Measurements from ENCODE around the gene ING4.

The ING4 gene

DNA sequence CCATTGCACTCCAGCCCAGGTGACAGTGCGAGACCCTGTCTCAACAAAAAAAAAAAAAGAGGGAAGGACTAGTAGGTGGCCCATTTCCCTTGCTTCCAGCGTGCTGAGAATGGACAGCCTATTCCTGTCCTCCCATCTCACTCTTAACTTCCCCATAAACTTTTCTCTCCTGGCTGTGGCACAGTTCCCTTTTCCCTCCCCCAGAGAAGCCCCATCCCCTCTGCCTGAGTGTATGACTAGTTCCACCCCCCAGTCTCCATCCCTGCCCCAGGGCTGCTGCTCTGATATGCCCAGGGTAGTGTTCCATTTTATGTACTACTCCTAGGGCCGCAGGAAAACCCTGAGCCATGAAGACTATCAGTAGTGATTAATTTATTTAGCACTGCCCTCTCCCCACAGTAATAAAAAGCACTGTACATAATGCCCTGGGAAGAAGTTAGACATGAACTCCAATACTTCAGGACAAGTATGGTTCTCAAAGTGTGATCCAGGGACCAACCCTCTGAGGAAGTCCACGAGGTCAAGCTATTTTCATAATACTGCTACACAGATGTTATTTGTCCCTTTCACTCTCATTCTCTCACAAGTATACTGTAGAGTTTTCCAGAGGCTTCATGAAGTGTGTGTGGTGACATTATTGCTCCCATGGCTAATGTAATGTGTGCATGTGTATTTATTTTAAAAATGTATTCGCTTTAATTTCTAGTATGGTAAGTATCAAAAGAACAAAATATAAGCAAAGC, 44.3 kb downstream of the ING4 start:
- Histone ChIP-seq H3K4me2 (no peak overlapping the region), H3K4me1 (ENCODE audit: low read depth, poor library complexity, severe bottlenecking) (peaks cover 6% of the 10 kb centered on the region), H3K36me3 (ENCODE audit: insufficient read depth) (no peaks in the 10 kb centered on the region), H3K79me2 (ENCODE audit: insufficient read depth, low read depth) (no peaks in the 10 kb centered on the region), H3K27me3 (ENCODE audit: insufficient read depth, low read depth) (no peaks in the 10 kb centered on the region), H4K20me1 (ENCODE audit: insufficient read depth) (no peaks in the 10 kb centered on the region), H2AFZ (ENCODE audit: low read depth) (no peak overlapping the region), H3K4me3 (IDR thresholded peaks at IDR 0.05; ENCODE audit: insufficient read depth, low read depth, low read length) (no peak overlapping the region), H3K9ac (no peak overlapping the region), H3K27ac (no peak overlapping the region)
- TF ChIP-seq, protein P1, sequence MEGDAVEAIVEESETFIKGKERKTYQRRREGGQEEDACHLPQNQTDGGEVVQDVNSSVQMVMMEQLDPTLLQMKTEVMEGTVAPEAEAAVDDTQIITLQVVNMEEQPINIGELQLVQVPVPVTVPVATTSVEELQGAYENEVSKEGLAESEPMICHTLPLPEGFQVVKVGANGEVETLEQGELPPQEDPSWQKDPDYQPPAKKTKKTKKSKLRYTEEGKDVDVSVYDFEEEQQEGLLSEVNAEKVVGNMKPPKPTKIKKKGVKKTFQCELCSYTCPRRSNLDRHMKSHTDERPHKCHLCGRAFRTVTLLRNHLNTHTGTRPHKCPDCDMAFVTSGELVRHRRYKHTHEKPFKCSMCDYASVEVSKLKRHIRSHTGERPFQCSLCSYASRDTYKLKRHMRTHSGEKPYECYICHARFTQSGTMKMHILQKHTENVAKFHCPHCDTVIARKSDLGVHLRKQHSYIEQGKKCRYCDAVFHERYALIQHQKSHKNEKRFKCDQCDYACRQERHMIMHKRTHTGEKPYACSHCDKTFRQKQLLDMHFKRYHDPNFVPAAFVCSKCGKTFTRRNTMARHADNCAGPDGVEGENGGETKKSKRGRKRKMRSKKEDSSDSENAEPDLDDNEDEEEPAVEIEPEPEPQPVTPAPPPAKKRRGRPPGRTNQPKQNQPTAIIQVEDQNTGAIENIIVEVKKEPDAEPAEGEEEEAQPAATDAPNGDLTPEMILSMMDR (conservative IDR thresholded peaks at IDR 0.05; ENCODE audit: low read depth, low read length) = no peak

DNA sequence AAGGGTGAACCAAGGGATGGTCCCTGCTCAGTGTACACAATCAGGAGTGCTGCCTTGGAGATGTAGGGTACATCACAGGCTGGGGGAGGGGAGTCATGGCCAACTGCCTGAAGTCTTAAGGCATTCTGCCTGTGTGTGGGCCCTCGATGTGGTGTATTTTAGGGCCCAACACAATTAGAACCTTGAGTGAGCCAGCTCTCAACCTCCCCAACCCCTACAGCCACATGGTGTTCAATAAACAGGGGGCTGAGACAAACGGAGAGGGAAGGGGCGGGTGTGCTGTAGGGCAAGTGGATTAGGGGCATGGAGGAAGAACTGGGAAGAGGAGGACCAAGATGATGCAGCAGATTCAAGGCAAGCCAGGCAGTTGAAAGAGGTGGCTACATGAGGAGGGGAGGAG, 47.1 kb downstream of the ING4 start:
- Histone ChIP-seq H3K79me2 (ENCODE audit: insufficient read depth, low read depth) (no peaks in the 10 kb centered on the region), H3K27me3 (ENCODE audit: insufficient read depth, low read depth) (no peaks in the 10 kb centered on the region), H3K36me3 (ENCODE audit: insufficient read depth) (no peaks in the 10 kb centered on the region), H4K20me1 (ENCODE audit: insufficient read depth) (no peaks in the 10 kb centered on the region), H3K9ac (no peak overlapping the region), H3K4me3 (IDR thresholded peaks at IDR 0.05; ENCODE audit: insufficient read depth, low read depth, low read length) (no peak overlapping the region), H3K4me2 (no peak overlapping the region), H3K27ac (no peak overlapping the region), H2AFZ (ENCODE audit: low read depth) (no peak overlapping the region), H3K4me1 (ENCODE audit: low read depth, poor library complexity, severe bottlenecking) (peaks cover 31% of the 10 kb centered on the region)
- TF ChIP-seq, protein P1 (conservative IDR thresholded peaks at IDR 0.05; ENCODE audit: low read depth, low read length) = no peak

DNA sequence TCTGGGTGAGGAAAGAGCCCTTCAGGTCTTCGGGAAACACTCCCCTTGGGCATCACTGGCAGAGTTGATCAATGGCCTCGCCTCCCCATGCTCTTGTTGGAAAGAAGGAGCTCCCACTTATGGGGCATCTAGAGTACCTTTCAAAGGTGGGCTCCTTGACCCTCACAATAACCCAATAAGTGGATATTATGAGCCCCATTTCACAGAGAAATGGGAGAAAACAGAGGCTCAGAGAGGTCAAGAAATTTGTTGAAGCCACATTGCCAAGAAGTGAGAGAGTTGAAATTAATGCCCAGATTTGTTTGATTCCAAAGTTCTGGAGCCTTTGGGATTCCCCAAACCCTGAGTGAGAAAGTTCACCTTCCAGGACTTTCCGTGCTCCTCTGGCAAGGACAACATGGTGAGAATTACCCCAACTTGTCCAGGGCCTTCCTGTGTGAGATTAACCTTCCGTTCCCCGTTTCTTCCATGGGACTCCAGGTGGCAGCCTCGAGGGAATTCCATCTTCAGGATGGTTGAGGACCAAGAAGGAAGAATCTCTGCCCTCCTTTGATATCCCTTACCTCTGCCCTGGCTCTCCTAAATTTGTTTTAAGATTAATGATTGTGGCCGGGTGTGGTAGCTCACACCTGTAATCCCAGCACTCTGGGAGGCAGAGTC, 48.3 kb downstream of the ING4 start:
- Histone ChIP-seq H3K4me2 (no peak overlapping the region), H3K4me3 (IDR thresholded peaks at IDR 0.05; ENCODE audit: insufficient read depth, low read depth, low read length) (no peak overlapping the region)
- TF ChIP-seq, protein P1 (conservative IDR thresholded peaks at IDR 0.05; ENCODE audit: low read depth, low read length) = no peak

DNA sequence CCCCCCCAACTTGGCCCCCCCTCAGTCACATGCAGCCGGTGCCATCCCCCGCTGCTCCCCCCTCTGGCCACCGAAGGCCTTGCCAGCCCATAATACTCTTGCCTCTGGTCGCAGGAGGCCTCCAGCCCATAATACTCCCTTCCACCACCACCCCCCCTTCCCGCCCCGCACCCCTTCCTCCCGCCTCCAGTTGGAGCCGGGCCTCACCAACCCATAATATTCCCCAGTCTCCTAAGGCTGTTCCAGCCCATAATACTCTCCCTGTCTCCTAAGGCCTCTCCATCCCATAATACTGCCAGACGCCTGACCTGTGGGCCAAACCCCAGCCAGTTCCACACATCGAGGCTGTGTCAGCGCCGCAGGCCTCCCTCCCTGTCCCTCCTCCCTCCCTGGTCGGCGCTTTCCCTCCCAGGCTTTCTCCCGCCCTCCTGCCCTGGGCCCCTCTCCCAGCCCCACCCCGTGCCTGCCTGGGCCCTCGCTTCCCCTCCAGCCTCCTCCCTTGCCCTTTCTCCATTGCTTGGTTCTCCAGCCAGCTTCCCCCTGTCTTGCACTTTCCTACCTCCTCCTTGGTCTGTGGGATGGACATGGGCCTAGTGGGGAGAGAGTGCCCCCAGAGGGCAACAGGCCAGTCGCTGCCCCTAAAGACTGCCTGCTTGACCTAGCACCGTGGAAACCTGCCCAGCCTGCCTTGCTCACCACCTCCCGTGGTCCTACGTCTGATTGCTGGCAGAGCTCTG, 49.0 kb downstream of the ING4 start:
- H3K79me2 ChIP-seq (ENCODE audit: insufficient read depth, low read depth) = no peaks in the 10 kb centered on the region

More for the DNA sequence above, 48.3 kb downstream of the ING4 start:
- Histone ChIP-seq H3K79me2 (ENCODE audit: insufficient read depth, low read depth) (no peaks in the 10 kb centered on the region), H3K27ac (no peak overlapping the region), H3K36me3 (ENCODE audit: insufficient read depth) (no peaks in the 10 kb centered on the region), H4K20me1 (ENCODE audit: insufficient read depth) (no peaks in the 10 kb centered on the region), H3K27me3 (ENCODE audit: insufficient read depth, low read depth) (no peaks in the 10 kb centered on the region), H3K4me1 (ENCODE audit: low read depth, poor library complexity, severe bottlenecking) (peaks cover 31% of the 10 kb centered on the region), H2AFZ (ENCODE audit: low read depth) (no peak overlapping the region), H3K9ac (no peak overlapping the region)

More for the DNA sequence above, 49.0 kb downstream of the ING4 start:
- no peak overlapping the region for H3K4me2 ChIP-seq
- H3K27ac ChIP-seq = no peak overlapping the region
- H2AFZ ChIP-seq (ENCODE audit: low read depth) = no peak overlapping the region
- H4K20me1 ChIP-seq (ENCODE audit: insufficient read depth) = no peaks in the 10 kb centered on the region
- peaks cover 31% of the 10 kb centered on the region for H3K4me1 ChIP-seq (ENCODE audit: low read depth, poor library complexity, severe bottlenecking)
- H3K9ac ChIP-seq = no peak overlapping the region
- no peak overlapping the region for H3K4me3 ChIP-seq (IDR thresholded peaks at IDR 0.05; ENCODE audit: insufficient read depth, low read depth, low read length)
- no peaks in the 10 kb centered on the region for H3K27me3 ChIP-seq (ENCODE audit: insufficient read depth, low read depth)
- no peaks in the 10 kb centered on the region for H3K36me3 ChIP-seq (ENCODE audit: insufficient read depth)
- TF ChIP-seq, protein P1 (conservative IDR thresholded peaks at IDR 0.05; ENCODE audit: low read depth, low read length) = no peak
